Stomach (tissue), 9 donors: Measurements from ENCODE around the gene COG6. TPM values are rescaled to one million over a fixed set of nuclear protein-coding genes. Genes with fewer than 3 reads are reported as not detected.

Source experiments
- DNase-seq, 2 donors: peaks; one replicate each; pipeline versions ENCODE4 v3.0.0 to v3.0.0-alpha.2; 2013 to 2019
- H3K27ac ChIP-seq, 5 donors: fragments of 200-600 bp in 4 of 5; sonication (generic) in 4 of 5; one replicate each; pipeline ENCODE4 v1.5.1; 2013 to 2019; ENCODE audit warnings: mild to moderate bottlenecking in 1 of 5, moderate library complexity in 1 of 5
- H3K27me3 ChIP-seq, 3 donors: fragments of 200-600 bp; sonication (generic); one replicate each; pipeline ENCODE4 v1.5.1; 2017 to 2019; ENCODE audit warnings: mixed run types in 1 of 3
- H3K36me3 ChIP-seq, 4 donors: fragments of 200-600 bp; sonication (generic); 1 replicate in 3 of 4; 2 replicates in 1 of 4; pipeline ENCODE4 v1.5.1; 2016 to 2019
- H3K4me1 ChIP-seq, 4 donors: fragments of 200-600 bp; sonication (generic); one replicate each; pipeline ENCODE4 v1.5.1; 2016 to 2019
- H3K4me3 ChIP-seq, 4 donors: fragments of 200-600 bp; sonication (generic) in 3 of 4; one replicate each; pipeline ENCODE4 v1.5.1; 2016 to 2019; ENCODE audit warnings: mild to moderate bottlenecking in 1 of 4
- H3K9me3 ChIP-seq, 4 donors: fragments of 200-600 bp; sonication (generic); one replicate each; pipeline ENCODE4 v1.5.1; 2016 to 2019
- CTCF ChIP-seq, 7 experiments: fragments of 450-650 bp in 4 of 7; fragments of 200-600 bp in 3 of 7; sonication (generic) in 3 of 7; IDR thresholded peaks; one replicate each; pipeline ENCODE4 v1.5.1; 2016 to 2019; ENCODE audit warnings: antibody characterized with exemption in 7 of 7, control low read depth in 2 of 7, mild to moderate bottlenecking in 1 of 7
- EP300 ChIP-seq: sonication (generic); formaldehyde crosslinking; IDR thresholded peaks from one replicate; pipeline ENCODE4 v1.6.1; 2017; ENCODE audit warnings: antibody characterized with exemption
- POLR2A ChIP-seq, 4 donors: fragments of 450-650 bp; IDR thresholded peaks; one replicate each; pipeline ENCODE4 v1.6.1; 2016; ENCODE audit warnings: antibody characterized with exemption in 4 of 4, control low read depth in 2 of 4, mild to moderate bottlenecking in 1 of 4, moderate library complexity in 1 of 4
- POLR2AphosphoS5 ChIP-seq, 3 donors: sonication (generic); formaldehyde crosslinking; IDR thresholded peaks; one replicate each; pipeline ENCODE4 v1.6.1; 2016; ENCODE audit warnings: antibody characterized with exemption in 3 of 3
- WGBS, 5 donors: extraction: QIAGEN DNeasy Blood & Tissue Kit in 3 of 5; methylation state at CpG; one replicate each; pipeline versions ENCODE4 v1.1.5 to v1.1.7; 2013 to 2018; 5-methylcytosine and 5-hydroxymethylcytosine counted together
- intact Hi-C: fragments of 100-400 bp; cut with DNase I; formaldehyde crosslinking; loops from one replicate; pipeline ENCODE4 v1.15.1; 2023; ENCODE audit warnings: low total_unique reads
- polyA plus RNA-seq, 3 donors: library from polyadenylated mRNA; stranded (reverse); fragments of 200-250 nt; gene quantifications; one replicate each; pipeline ENCODE4 v1.2.3, GENCODE V29; 2013
- total RNA-seq, 5 donors: library from RNA; depleted of rRNA; stranded (reverse); fragments of >200 nt; gene quantifications; one replicate each; pipeline versions ENCODE4 v1.1.0 to v1.2.3, GENCODE V29; 2014 to 2016
- donor health status: healthy with polysubstance abuse.
- donor health status: Bipolar disorder and iron deficiency.
- donor health status: healthy.

Gene COG6
- total and polyA plus RNA-seq, 8 donors = 6.5 to 42.4 (median 9.0) TPM

GRCh38 chr13:39612023-39612637, 43.3 kb upstream of the COG6 start:
- no peak overlapping the region for H3K4me3 ChIP-seq
- H3K27ac ChIP-seq = no peak overlapping the region
- TF ChIP-seq POLR2A (IDR thresholded peaks at IDR 0.05) = no peak
- TF ChIP-seq CTCF (IDR thresholded peaks at IDR 0.05) = peak in 5 of 7 experiments; percentile 55 to 85 (median 76)
- H3K9me3 ChIP-seq = no peaks in the 10 kb centered on the region
- H3K27me3 ChIP-seq = peaks cover 0 to 4% (median 0%) of the 10 kb centered on the region in 3 donors
- H3K36me3 ChIP-seq = no peaks in the 10 kb centered on the region
- 51 to 61% (median 58%) methylated on average over 5 of the region's 5 CpGs for WGBS, 5 donors
- peaks cover 0 to 5% (median 2%) of the 10 kb centered on the region in 4 donors for H3K4me1 ChIP-seq
- intact Hi-C loops = loop anchor here (10.0 kb wide), 2 partner anchors 347 to 467 kb away; no protein-coding TSS in a partner anchor
- DNase-seq = peak; percentile 71 to 88

GRCh38 chr13:39616087-39616694, 39.3 kb upstream of the COG6 start:
- H3K27me3 ChIP-seq = peaks cover 0 to 4% (median 0%) of the 10 kb centered on the region in 3 donors
- H3K36me3 ChIP-seq = no peaks in the 10 kb centered on the region
- WGBS, 5 donors = 32 to 36% (median 35%) methylated on average over 10 of the region's 10 CpGs
- DNase-seq = peak in 1 of 2 donors; percentile 89
- TF ChIP-seq POLR2A (IDR thresholded peaks at IDR 0.05) = no peak
- TF ChIP-seq CTCF (IDR thresholded peaks at IDR 0.05) = peak in 5 of 7 experiments; percentile 27 to 80 (median 76)
- peaks cover 0 to 5% (median 2%) of the 10 kb centered on the region in 4 donors for H3K4me1 ChIP-seq
- H3K9me3 ChIP-seq = no peaks in the 10 kb centered on the region
- H3K4me3 ChIP-seq = no peak overlapping the region
- no peak overlapping the region for H3K27ac ChIP-seq
- intact Hi-C loops = loop anchor here (10.0 kb wide), 2 partner anchors 351 to 471 kb away; no protein-coding TSS in a partner anchor

- DNase-seq = no peak
- intact Hi-C loops = loop anchor here (10.0 kb wide), 2 partner anchors 354 to 474 kb away; no protein-coding TSS in a partner anchor
- H3K9me3 ChIP-seq = no peaks in the 10 kb centered on the region
- peaks cover 0 to 4% (median 0%) of the 10 kb centered on the region in 3 donors for H3K27me3 ChIP-seq
- no peak for TF ChIP-seq POLR2A (IDR thresholded peaks at IDR 0.05)
- no peak for TF ChIP-seq CTCF (IDR thresholded peaks at IDR 0.05)
- no peak for TF ChIP-seq EP300
- no peak for TF ChIP-seq POLR2AphosphoS5 (IDR thresholded peaks at IDR 0.05)
- H3K27ac ChIP-seq = no peak overlapping the region
- no peak overlapping the region for H3K4me3 ChIP-seq
- 23 to 48% (median 46%) methylated on average over 1 of the region's 1 CpG for WGBS, 5 donors
- peaks cover 0 to 5% (median 2%) of the 10 kb centered on the region in 4 donors for H3K4me1 ChIP-seq
- no peaks in the 10 kb centered on the region for H3K36me3 ChIP-seq
Measured at GRCh38 chr13:39618561-39618960, 36.9 kb upstream of the COG6 start.

GRCh38 chr13:39623466-39623865, 32.0 kb upstream of the COG6 start:
- Histone ChIP-seq H3K4me1 (no peaks in the 10 kb centered on the region), H3K9me3 (no peaks in the 10 kb centered on the region), H3K27ac (no peak overlapping the region), H3K4me3 (no peak overlapping the region), H3K27me3 (no peaks in the 10 kb centered on the region), H3K36me3 (no peaks in the 10 kb centered on the region)
- TF ChIP-seq CTCF (IDR thresholded peaks at IDR 0.05) = no peak
- no peak for TF ChIP-seq POLR2AphosphoS5 (IDR thresholded peaks at IDR 0.05)
- TF ChIP-seq POLR2A (IDR thresholded peaks at IDR 0.05) = no peak
- no peak for TF ChIP-seq EP300
- intact Hi-C loops = no loop called here
- DNase-seq = no peak
- WGBS, 5 donors = 63 to 86% (median 83%) methylated on average over 1 of the region's 1 CpG
